Measurements from ENCODE around the gene CCDC3. TPM values are rescaled to one million over a fixed set of nuclear protein-coding genes. Genes with fewer than 3 reads are reported as not detected.
"Not testable (repeated sequence)": the region's sequence is repeated elsewhere in the genome, so short reads cannot be mapped to it uniquely, and the experiment has no call there.

The CCDC3 gene
- polyA plus RNA-seq, 2 donors: 3.2 to 24.3 TPM

GRCh38 chr10:13003759-13004158 is 2.2 kb upstream of the CCDC3 start:
- H3K4me1 ChIP-seq (ENCODE audit: control insufficient read depth in 2 of 2, insufficient read depth in 2 of 2, low read length in 1 of 2): peaks cover 0 to 5% of the 10 kb centered on the region in 2 donors
- no peak overlapping the region for H3K4me3 ChIP-seq (ENCODE audit: low read depth in 1 of 2, low read length in 2 of 2)
- no peaks in the 10 kb centered on the region for H3K9me3 ChIP-seq (ENCODE audit: control insufficient read depth in 2 of 2, insufficient read depth in 1 of 2, low read depth in 1 of 2, low read length in 1 of 2)
- no peaks in the 10 kb centered on the region for H3K27me3 ChIP-seq (ENCODE audit: control insufficient read depth in 1 of 2, insufficient read depth in 2 of 2, low read length in 2 of 2)
- WGBS, 2 donors: 57 to 62% methylated on average over 3 of the region's 3 CpGs
- no peaks in the 10 kb centered on the region for H3K36me3 ChIP-seq (ENCODE audit: control insufficient read depth in 2 of 2, insufficient read depth in 2 of 2, low read length in 1 of 2)
- no peak overlapping the region for H3K27ac ChIP-seq (ENCODE audit: low read depth in 2 of 2, low read length in 1 of 2)

GRCh38 chr10:13003004-13003403 is 1.5 kb upstream of the CCDC3 start:
- Histone ChIP-seq H3K9me3 (ENCODE audit: control insufficient read depth in 2 of 2, insufficient read depth in 1 of 2, low read depth in 1 of 2, low read length in 1 of 2) (no peaks in the 10 kb centered on the region), H3K36me3 (ENCODE audit: control insufficient read depth in 2 of 2, insufficient read depth in 2 of 2, low read length in 1 of 2) (no peaks in the 10 kb centered on the region), H3K27me3 (ENCODE audit: control insufficient read depth in 1 of 2, insufficient read depth in 2 of 2, low read length in 2 of 2) (no peaks in the 10 kb centered on the region), H3K27ac (ENCODE audit: low read depth in 2 of 2, low read length in 1 of 2) (no peak overlapping the region), H3K4me1 (ENCODE audit: control insufficient read depth in 2 of 2, insufficient read depth in 2 of 2, low read length in 1 of 2) (peaks cover 0 to 5% of the 10 kb centered on the region in 2 donors), H3K4me3 (ENCODE audit: low read depth in 1 of 2, low read length in 2 of 2) (no peak overlapping the region)

GRCh38 chr10:13001887-13002212 is 337 bp upstream of the CCDC3 start:
- WGBS, 2 donors: 4 to 5% methylated on average over 9 of the region's 9 CpGs
- Histone ChIP-seq H3K27ac (ENCODE audit: low read depth in 2 of 2, low read length in 1 of 2) (no peak overlapping the region), H3K9me3 (ENCODE audit: control insufficient read depth in 2 of 2, insufficient read depth in 1 of 2, low read depth in 1 of 2, low read length in 1 of 2) (no peaks in the 10 kb centered on the region), H3K36me3 (ENCODE audit: control insufficient read depth in 2 of 2, insufficient read depth in 2 of 2, low read length in 1 of 2) (no peaks in the 10 kb centered on the region), H3K4me1 (ENCODE audit: control insufficient read depth in 2 of 2, insufficient read depth in 2 of 2, low read length in 1 of 2) (peaks cover 0 to 5% of the 10 kb centered on the region in 2 donors), H3K27me3 (ENCODE audit: control insufficient read depth in 1 of 2, insufficient read depth in 2 of 2, low read length in 2 of 2) (no peaks in the 10 kb centered on the region), H3K4me3 (ENCODE audit: low read depth in 1 of 2, low read length in 2 of 2) (peak overlapping the region; percentile 39 to 56)

- Histone ChIP-seq H3K4me1 (ENCODE audit: control insufficient read depth in 2 of 2, insufficient read depth in 2 of 2, low read length in 1 of 2) (peaks cover 0 to 5% of the 10 kb centered on the region in 2 donors), H3K9me3 (ENCODE audit: control insufficient read depth in 2 of 2, insufficient read depth in 1 of 2, low read depth in 1 of 2, low read length in 1 of 2) (no peaks in the 10 kb centered on the region), H3K27me3 (ENCODE audit: control insufficient read depth in 1 of 2, insufficient read depth in 2 of 2, low read length in 2 of 2) (no peaks in the 10 kb centered on the region), H3K27ac (ENCODE audit: low read depth in 2 of 2, low read length in 1 of 2) (peak overlapping the region in 1 of 2 donors; percentile 14), H3K4me3 (ENCODE audit: low read depth in 1 of 2, low read length in 2 of 2) (peak overlapping the region; percentile 8 to 39), H3K36me3 (ENCODE audit: control insufficient read depth in 2 of 2, insufficient read depth in 2 of 2, low read length in 1 of 2) (no peaks in the 10 kb centered on the region)
- 50 to 59% methylated on average over 4 of the region's 4 CpGs for WGBS, 2 donors
Measured at GRCh38 chr10:13000431-13000830, 1.1 kb downstream of the CCDC3 start.

GRCh38 chr10:12999849-13000248 is 1.7 kb downstream of the CCDC3 start:
- Histone ChIP-seq H3K27me3 (ENCODE audit: control insufficient read depth in 1 of 2, insufficient read depth in 2 of 2, low read length in 2 of 2) (no peaks in the 10 kb centered on the region), H3K27ac (ENCODE audit: low read depth in 2 of 2, low read length in 1 of 2) (no peak overlapping the region), H3K4me3 (ENCODE audit: low read depth in 1 of 2, low read length in 2 of 2) (peak overlapping the region in 1 of 2 donors; percentile 39), H3K36me3 (ENCODE audit: control insufficient read depth in 2 of 2, insufficient read depth in 2 of 2, low read length in 1 of 2) (no peaks in the 10 kb centered on the region), H3K4me1 (ENCODE audit: control insufficient read depth in 2 of 2, insufficient read depth in 2 of 2, low read length in 1 of 2) (peaks cover 0 to 5% of the 10 kb centered on the region in 2 donors), H3K9me3 (ENCODE audit: control insufficient read depth in 2 of 2, insufficient read depth in 1 of 2, low read depth in 1 of 2, low read length in 1 of 2) (no peaks in the 10 kb centered on the region)
- WGBS, 2 donors: 70 to 75% methylated on average over 6 of the region's 6 CpGs

GRCh38 chr10:12995425-12995861 is 6.1 kb downstream of the CCDC3 start:
- Histone ChIP-seq H3K4me1 (ENCODE audit: control insufficient read depth in 2 of 2, insufficient read depth in 2 of 2, low read length in 1 of 2) (no peaks in the 10 kb centered on the region), H3K27me3 (ENCODE audit: control insufficient read depth in 1 of 2, insufficient read depth in 2 of 2, low read length in 2 of 2) (no peaks in the 10 kb centered on the region), H3K27ac (ENCODE audit: low read depth in 2 of 2, low read length in 1 of 2) (no peak overlapping the region), H3K36me3 (ENCODE audit: control insufficient read depth in 2 of 2, insufficient read depth in 2 of 2, low read length in 1 of 2) (no peaks in the 10 kb centered on the region), H3K9me3 (ENCODE audit: control insufficient read depth in 2 of 2, insufficient read depth in 1 of 2, low read depth in 1 of 2, low read length in 1 of 2) (no peaks in the 10 kb centered on the region), H3K4me3 (ENCODE audit: low read depth in 1 of 2, low read length in 2 of 2) (no peak overlapping the region)
- 55 to 57% methylated on average over 8 of the region's 8 CpGs for WGBS, 2 donors

- Histone ChIP-seq H3K27me3 (ENCODE audit: control insufficient read depth in 1 of 2, insufficient read depth in 2 of 2, low read length in 2 of 2) (no peaks in the 10 kb centered on the region), H3K27ac (ENCODE audit: low read depth in 2 of 2, low read length in 1 of 2) (no peak overlapping the region), H3K4me1 (ENCODE audit: control insufficient read depth in 2 of 2, insufficient read depth in 2 of 2, low read length in 1 of 2) (no peaks in the 10 kb centered on the region), H3K9me3 (ENCODE audit: control insufficient read depth in 2 of 2, insufficient read depth in 1 of 2, low read depth in 1 of 2, low read length in 1 of 2) (no peaks in the 10 kb centered on the region), H3K4me3 (ENCODE audit: low read depth in 1 of 2, low read length in 2 of 2) (no peak overlapping the region), H3K36me3 (ENCODE audit: control insufficient read depth in 2 of 2, insufficient read depth in 2 of 2, low read length in 1 of 2) (no peaks in the 10 kb centered on the region)
- 22 to 26% methylated on average over 8 of the region's 8 CpGs for WGBS, 2 donors
Measured at GRCh38 chr10:12993595-12993994, 7.9 kb downstream of the CCDC3 start.

- 93 to 95% methylated on average over 6 of the region's 6 CpGs for WGBS, 2 donors
Measured at GRCh38 chr10:12985347-12985746, 16.2 kb downstream of the CCDC3 start.

GRCh38 chr10:12984165-12984747 is 17.3 kb downstream of the CCDC3 start:
- WGBS, 2 donors: 86 to 87% methylated on average over 7 of the region's 7 CpGs
- no peaks in the 10 kb centered on the region for H3K36me3 ChIP-seq (ENCODE audit: control insufficient read depth in 2 of 2, insufficient read depth in 2 of 2, low read length in 1 of 2)

More at GRCh38 chr10:12985347-12985746, 16.2 kb downstream of the CCDC3 start:
- H3K27ac ChIP-seq (ENCODE audit: low read depth in 2 of 2, low read length in 1 of 2): no peak overlapping the region
- H3K4me3 ChIP-seq (ENCODE audit: low read depth in 1 of 2, low read length in 2 of 2): no peak overlapping the region
- no peaks in the 10 kb centered on the region for H3K36me3 ChIP-seq (ENCODE audit: control insufficient read depth in 2 of 2, insufficient read depth in 2 of 2, low read length in 1 of 2)
- H3K9me3 ChIP-seq (ENCODE audit: control insufficient read depth in 2 of 2, insufficient read depth in 1 of 2, low read depth in 1 of 2, low read length in 1 of 2): peaks cover 0 to 2% of the 10 kb centered on the region in 2 donors
- no peaks in the 10 kb centered on the region for H3K27me3 ChIP-seq (ENCODE audit: control insufficient read depth in 1 of 2, insufficient read depth in 2 of 2, low read length in 2 of 2)
- no peaks in the 10 kb centered on the region for H3K4me1 ChIP-seq (ENCODE audit: control insufficient read depth in 2 of 2, insufficient read depth in 2 of 2, low read length in 1 of 2)

GRCh38 chr10:12983568-12983967 is 17.9 kb downstream of the CCDC3 start:
- not testable (repeated sequence) for H3K36me3 ChIP-seq (ENCODE audit: control insufficient read depth in 2 of 2, insufficient read depth in 2 of 2, low read length in 1 of 2); H3K27me3 ChIP-seq (ENCODE audit: control insufficient read depth in 1 of 2, insufficient read depth in 2 of 2, low read length in 2 of 2); H3K4me1 ChIP-seq (ENCODE audit: control insufficient read depth in 2 of 2, insufficient read depth in 2 of 2, low read length in 1 of 2); H3K4me3 ChIP-seq (ENCODE audit: low read depth in 1 of 2, low read length in 2 of 2); H3K27ac ChIP-seq (ENCODE audit: low read depth in 2 of 2, low read length in 1 of 2); H3K9me3 ChIP-seq (ENCODE audit: control insufficient read depth in 2 of 2, insufficient read depth in 1 of 2, low read depth in 1 of 2, low read length in 1 of 2)
- WGBS, 2 donors: 71 to 72% methylated on average over 3 of the region's 3 CpGs

More at GRCh38 chr10:12984165-12984747, 17.3 kb downstream of the CCDC3 start:
- H3K4me1 ChIP-seq (ENCODE audit: control insufficient read depth in 2 of 2, insufficient read depth in 2 of 2, low read length in 1 of 2): no peaks in the 10 kb centered on the region
- no peak overlapping the region for H3K4me3 ChIP-seq (ENCODE audit: low read depth in 1 of 2, low read length in 2 of 2)
- no peak overlapping the region for H3K27ac ChIP-seq (ENCODE audit: low read depth in 2 of 2, low read length in 1 of 2)
- peaks cover 0 to 2% of the 10 kb centered on the region in 2 donors for H3K9me3 ChIP-seq (ENCODE audit: control insufficient read depth in 2 of 2, insufficient read depth in 1 of 2, low read depth in 1 of 2, low read length in 1 of 2)
- no peaks in the 10 kb centered on the region for H3K27me3 ChIP-seq (ENCODE audit: control insufficient read depth in 1 of 2, insufficient read depth in 2 of 2, low read length in 2 of 2)

All from esophagus (tissue), 2 donors.